ENCODE measurements around the gene SF3A2.

Gene SF3A2

DNA sequence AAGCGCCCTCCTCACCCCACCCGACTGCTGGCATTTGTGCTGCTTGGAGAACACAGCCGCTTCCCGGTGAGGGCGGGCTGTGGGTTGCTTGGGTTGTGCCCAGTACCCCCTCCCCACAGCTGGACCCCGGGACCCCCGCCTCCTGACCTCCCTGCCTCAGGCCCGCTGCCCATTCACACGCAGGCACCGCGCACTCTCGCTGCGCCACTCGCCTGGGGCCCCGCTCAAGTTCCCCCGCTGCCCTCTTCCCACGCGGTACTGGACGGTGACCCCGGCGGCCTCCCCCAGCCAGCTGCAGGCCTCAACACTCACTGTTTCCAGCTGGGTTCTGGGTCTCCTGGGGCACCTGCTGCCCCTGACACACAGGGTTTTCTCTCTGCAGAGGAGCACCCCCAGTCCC, 16.9 kb upstream of the SF3A2 start:
- H3K4me3 ChIP-seq (ENCODE audit: low read depth, low read length), result no peak overlapping the region
- TF ChIP-seq, protein P1, sequence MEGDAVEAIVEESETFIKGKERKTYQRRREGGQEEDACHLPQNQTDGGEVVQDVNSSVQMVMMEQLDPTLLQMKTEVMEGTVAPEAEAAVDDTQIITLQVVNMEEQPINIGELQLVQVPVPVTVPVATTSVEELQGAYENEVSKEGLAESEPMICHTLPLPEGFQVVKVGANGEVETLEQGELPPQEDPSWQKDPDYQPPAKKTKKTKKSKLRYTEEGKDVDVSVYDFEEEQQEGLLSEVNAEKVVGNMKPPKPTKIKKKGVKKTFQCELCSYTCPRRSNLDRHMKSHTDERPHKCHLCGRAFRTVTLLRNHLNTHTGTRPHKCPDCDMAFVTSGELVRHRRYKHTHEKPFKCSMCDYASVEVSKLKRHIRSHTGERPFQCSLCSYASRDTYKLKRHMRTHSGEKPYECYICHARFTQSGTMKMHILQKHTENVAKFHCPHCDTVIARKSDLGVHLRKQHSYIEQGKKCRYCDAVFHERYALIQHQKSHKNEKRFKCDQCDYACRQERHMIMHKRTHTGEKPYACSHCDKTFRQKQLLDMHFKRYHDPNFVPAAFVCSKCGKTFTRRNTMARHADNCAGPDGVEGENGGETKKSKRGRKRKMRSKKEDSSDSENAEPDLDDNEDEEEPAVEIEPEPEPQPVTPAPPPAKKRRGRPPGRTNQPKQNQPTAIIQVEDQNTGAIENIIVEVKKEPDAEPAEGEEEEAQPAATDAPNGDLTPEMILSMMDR (IDR thresholded peaks at IDR 0.05; ENCODE audit: control insufficient read depth, extremely low read depth, insufficient read depth), result no peak
- DNase-seq (ENCODE audit: low read depth), result no peak

DNA sequence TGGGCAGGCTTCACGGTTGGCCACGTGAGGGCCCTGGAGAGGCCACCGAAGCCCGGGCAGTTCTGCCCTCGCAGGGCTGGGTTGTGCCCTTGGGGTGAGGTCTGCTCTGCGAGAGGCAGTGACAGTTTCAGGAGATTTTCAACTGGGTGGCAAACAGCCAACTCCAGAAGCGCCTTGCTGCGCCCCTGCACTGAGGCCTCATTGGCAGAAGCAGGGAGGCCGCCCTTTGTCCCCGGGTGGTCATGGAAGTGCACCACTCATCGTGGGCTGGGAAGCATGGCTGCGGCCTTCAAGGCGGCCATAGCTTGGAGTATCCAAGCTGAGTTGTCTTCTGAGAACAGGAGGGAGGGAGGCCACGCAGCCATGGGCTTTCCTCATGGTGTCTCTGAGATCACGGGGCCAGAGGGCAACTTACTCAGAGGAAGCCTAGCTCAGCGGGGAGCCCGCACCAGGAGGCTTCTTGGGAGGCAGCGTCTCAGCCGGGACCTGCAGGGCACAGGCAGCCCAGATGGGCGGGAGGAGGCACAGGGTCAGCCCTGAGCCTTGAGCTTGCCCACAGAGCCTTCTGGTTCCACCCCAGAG, 15.3 kb upstream of the SF3A2 start:
- H3K4me3 ChIP-seq (ENCODE audit: low read depth, low read length), result no peak overlapping the region
- TF ChIP-seq, protein P1 (IDR thresholded peaks at IDR 0.05; ENCODE audit: control insufficient read depth, extremely low read depth, insufficient read depth), result no peak
- DNase-seq (ENCODE audit: low read depth), result no peak

DNA sequence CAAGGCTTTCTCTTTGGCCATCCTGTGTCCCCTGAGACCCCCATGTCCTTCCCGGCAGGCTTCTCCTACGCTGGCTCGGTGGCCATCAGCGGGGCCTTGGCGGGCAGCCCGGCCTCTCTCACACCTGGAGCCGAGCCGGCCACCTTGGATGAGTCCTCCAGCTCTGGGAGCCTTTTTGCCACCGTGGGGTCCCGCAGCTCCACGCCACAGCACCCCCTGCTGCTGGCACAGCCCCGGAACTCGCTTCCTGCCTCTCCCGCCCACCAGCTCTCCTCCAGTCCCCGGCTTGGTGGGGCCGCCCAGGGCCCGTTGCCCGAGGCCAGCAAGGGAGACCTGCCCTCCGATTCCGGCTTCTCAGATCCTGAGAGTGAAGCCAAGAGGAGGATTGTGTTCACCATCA, 14.7 kb upstream of the SF3A2 start:
- TF ChIP-seq, protein P1 (IDR thresholded peaks at IDR 0.05; ENCODE audit: control insufficient read depth, extremely low read depth, insufficient read depth), result no peak
- no peak for DNase-seq (ENCODE audit: low read depth)
- H3K4me3 ChIP-seq (ENCODE audit: low read depth, low read length), result no peak overlapping the region

DNA sequence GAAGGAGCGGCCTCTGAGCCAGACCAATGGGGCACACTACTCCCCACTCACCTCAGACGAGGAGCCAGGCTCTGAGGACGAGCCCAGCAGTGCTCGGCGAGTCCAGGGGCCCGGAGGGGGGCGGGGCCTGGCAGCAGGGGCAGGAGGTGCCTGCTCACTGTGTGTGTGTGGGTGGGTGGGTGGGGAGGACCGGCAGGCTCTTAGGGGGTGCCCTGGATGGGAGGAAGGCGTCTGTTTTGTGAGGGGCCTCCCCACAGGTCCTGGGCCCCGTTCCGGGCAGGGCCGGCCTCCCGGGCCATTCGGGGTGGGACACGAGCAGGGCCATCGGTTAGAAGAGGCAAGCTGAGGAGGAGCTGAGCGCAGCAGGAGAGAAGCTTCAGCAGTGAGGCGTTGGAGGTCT, 13.2 kb upstream of the SF3A2 start:
- H3K4me3 ChIP-seq (ENCODE audit: low read depth, low read length), result no peak overlapping the region
- TF ChIP-seq, protein P1 (IDR thresholded peaks at IDR 0.05; ENCODE audit: control insufficient read depth, extremely low read depth, insufficient read depth), result no peak
- no peak for DNase-seq (ENCODE audit: low read depth)

DNA sequence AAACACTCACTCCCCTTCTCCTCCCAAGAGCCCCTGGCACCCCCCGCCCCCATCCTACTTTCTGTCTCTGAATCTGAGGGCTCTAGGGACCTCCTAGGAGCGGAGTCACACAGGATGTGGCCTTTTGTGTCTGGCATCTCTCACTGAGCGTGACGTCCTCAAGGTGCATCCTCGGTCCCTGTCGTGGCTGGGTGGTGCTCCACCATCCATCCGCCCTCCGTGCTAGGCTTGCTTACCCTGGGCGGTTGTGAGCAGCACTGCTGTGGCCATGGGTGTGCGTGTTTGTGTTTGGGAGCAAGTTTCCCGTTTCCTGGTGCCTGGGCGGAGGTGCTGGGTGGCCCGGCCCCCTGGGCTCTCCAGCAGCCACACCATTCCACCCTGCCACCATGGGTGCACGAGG, 12.7 kb upstream of the SF3A2 start:
- no peak for DNase-seq (ENCODE audit: low read depth)
- TF ChIP-seq, protein P1 (IDR thresholded peaks at IDR 0.05; ENCODE audit: control insufficient read depth, extremely low read depth, insufficient read depth), result no peak
- H3K4me3 ChIP-seq (ENCODE audit: low read depth, low read length), result no peak overlapping the region

DNA sequence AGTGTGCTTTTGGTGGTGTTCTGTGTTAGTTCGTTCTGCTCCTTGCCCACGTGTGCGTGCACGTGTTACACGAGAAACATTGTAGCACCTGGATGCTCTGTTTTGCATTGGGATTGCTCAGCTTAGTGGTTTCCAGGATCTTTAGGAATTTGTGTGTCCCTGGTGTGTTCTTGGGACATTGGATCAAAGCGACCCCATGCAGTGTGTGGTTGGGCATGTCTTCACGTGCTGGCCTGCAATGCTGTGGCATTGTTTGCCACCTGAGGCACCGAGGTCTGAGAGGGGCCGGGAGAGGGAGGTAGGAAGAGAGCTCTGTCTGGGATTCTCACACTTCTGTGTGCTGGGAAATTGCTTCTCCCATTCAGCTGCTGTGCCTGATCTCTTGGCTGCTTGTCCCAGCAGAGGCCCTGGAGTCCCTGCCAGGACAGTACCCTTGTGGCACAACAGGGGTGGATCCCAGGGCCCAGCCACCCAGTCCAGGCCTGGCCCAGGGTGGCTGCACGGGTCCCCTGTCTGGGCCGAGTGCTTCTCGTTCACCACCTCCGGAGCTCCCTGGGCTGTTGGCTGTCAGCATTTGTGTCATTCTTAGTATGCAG, 11.8 kb upstream of the SF3A2 start:
- TF ChIP-seq, protein P1 (IDR thresholded peaks at IDR 0.05; ENCODE audit: control insufficient read depth, extremely low read depth, insufficient read depth), result no peak
- DNase-seq (ENCODE audit: low read depth), result no peak
- no peak overlapping the region for H3K4me3 ChIP-seq (ENCODE audit: low read depth, low read length)
